Left cardiac atrium (tissue), 4 donors: ENCODE results near the gene OR2J2. TPM values are rescaled to one million over a fixed set of nuclear protein-coding genes. Genes with fewer than 3 reads are reported as not detected.
"Not testable (repeated sequence)": the region's sequence is repeated elsewhere in the genome, so short reads cannot be mapped to it uniquely, and the experiment has no call there.

Experiments used
- ATAC-seq, 2 donors: fragments of 200-7000 bp; cut with Tn5 transposase; one replicate each; pipeline ENCODE4 v1.9.1; 2020; ENCODE audit warnings: mild to moderate bottlenecking in 2 of 2, moderate library complexity in 2 of 2
- DNase-seq: peaks from one replicate; pipeline ENCODE4 v3.0.0-alpha.2; 2020
- intact Hi-C, 2 donors: fragments of 100-400 bp; cut with DNase I; formaldehyde crosslinking; loops; one replicate each; pipeline versions ENCODE4 v1.14.1 to v1.15.1; 2022 to 2023
- long read RNA-seq: library from polyadenylated mRNA; unstranded; transcript quantifications from one replicate; pipeline ENCODE4 v2.0.0, GENCODE V29; 2021
- total RNA-seq, 2 donors: library from RNA; stranded (reverse); fragmentation: NEBNext Ultra II Directional; extraction: Animal tissue kit (Norgen Biotek cat#: 25700); gene quantifications; one replicate each; pipeline ENCODE4 v1.2.1, GENCODE V29; 2021
- donor health status: DM: no; HTN: yes; CAD: no.
- donor health status: DM: no; HTN: yes; CAD: no; lungs with severe emphysema.
- donor health status: DM: yes; HTN: yes; CAD: no.
- donor health status: Dilated cardiomyopathy.

OR2J2 gene
- not detected for total RNA-seq
- long read RNA-seq: 0 reads

DNA sequence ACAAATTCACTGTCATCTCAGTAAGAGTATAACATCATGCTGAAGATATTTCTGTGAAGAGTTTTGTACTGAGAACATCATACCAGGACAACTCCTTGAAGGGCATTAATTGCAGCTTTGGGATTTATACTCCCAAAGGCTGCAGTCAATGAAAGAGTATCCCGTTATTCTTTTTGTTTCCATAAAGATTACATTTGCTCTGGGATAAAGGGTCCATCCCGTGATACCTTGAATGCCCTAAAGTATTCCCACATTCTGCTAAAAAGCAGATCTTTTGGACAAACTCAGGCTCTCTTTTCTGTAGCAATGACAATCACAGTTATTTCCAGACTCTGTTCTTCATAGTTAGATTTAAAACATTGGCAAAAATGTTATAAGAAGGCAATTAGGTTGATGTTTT, at the start of gene OR2J2:
Gene OR2J2, plus strand, starts transcription at position 301 of the 400 bp plus-strand sequence. CDS start 2,729 bp downstream, outside the sequence.
- intact Hi-C loops, ATAC-seq, DNase-seq: not testable (repeated sequence)

DNA sequence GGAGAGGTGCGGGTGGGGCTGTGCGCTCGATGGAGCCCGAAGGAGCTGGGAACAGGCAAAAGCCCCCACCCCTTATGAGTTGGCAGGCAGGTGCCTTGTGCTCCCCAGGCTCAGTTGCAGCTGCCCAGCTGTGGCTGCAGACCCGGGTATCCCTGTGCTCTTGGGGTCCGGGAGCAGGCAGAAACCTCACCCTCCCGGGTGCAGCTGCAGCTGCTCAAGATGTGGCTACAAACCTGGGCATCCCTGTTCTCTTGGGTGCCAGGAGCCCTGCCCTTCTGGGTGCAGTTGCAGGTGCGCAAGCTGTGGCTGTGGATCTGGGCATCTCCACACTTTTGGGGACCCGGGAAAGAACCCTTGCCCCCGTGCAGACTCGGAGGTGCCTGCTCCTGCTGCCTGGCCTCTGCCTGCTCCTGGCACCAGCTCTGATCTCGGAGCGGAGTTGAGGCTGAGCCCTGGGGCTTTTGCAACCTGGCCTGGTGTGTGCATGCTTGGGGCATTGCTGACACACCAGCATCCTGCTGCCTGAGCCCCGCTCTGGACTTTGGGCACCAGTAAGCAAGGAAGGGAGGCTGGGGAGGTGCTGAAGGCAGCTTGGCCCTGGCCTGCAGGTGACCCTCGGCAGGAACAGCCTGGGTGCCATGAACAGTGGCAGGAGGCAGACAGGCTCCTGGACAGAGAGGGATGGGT, 41.2 kb upstream of the OR2J2 start:
- no peak for ATAC-seq
- intact Hi-C loops: no loop called here
- no peak for DNase-seq

DNA sequence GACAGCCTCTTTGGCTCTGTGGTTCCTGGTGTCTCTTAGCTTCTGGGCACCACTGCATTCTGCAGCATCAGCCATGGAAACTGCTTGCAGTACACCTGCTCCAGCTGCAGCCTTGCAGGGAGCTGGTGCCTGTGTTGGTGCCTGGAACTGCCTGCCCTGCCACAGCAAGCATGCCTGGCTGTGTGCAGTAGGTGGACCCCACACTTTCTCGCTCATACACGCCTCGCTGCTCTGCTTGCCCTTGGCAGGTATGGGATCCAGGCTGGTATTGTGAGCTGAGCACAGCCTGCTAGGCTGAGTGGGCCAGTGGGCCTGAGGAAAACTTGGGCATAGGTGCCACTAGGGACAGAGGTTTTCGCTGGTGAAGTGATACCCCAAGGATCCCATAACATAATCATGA, 40.1 kb upstream of the OR2J2 start:
- DNase-seq: no peak
- intact Hi-C loops: no loop called here
- ATAC-seq: no peak

DNA sequence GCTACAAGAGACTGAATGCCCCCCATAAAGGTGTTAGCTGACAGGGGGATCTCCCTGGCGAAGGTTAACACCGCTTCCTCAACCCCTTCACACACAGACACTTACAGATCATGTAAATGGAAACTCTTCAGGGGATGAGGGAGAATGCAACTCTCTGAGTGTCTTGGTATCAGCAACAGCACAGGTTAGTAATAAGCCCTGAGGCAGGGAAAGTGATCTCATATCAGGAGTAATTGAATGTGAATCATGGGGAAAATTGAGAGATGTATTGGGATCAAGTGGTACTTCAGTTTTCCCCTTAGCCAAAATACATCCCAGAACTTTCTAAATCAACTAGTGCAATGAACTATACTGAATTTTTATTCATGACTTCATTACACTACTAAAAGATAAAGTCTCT, 39.0 kb upstream of the OR2J2 start:
- ATAC-seq (no peak), DNase-seq (no peak)
- intact Hi-C loops: no loop called here

DNA sequence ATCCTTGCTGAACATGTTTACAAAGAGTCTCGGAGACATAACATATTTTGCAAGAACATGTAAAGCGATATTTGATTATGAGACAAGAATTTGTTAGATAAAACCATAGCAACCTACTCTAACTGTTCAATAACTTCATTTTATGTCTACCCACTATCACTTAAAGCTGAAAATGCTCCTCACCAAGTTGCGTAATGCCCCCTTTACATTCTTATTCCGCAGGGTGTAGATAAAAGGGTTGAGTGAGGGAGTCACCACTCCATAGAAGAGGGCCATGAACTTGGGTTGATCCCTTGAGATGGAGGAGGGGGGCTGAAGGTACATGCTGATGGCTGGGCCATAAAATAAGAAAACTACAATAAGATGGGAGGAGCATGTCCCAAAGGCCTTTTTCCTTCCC, 33.0 kb upstream of the OR2J2 start:
- intact Hi-C loops: no loop called here
- ATAC-seq: no peak
- DNase-seq: no peak

DNA sequence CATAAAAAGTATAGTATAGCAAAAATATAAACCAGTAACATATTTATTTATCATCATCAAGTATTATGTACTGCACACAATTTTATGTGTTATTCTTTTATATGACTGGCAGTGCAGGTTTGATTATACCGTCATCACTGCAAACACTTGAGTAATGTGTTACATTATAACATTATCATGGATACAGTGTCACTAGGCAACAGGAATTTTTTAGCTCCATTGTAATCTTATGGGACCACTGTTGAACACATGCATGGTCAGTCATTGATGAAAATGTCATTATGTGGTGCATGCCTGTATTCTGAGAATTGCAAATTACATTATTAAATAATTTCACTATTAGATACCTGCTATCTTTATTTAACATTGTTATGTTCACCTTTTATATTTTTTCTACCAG, 29.1 kb upstream of the OR2J2 start:
- DNase-seq: no peak
- intact Hi-C loops: no loop called here
- ATAC-seq: no peak

DNA sequence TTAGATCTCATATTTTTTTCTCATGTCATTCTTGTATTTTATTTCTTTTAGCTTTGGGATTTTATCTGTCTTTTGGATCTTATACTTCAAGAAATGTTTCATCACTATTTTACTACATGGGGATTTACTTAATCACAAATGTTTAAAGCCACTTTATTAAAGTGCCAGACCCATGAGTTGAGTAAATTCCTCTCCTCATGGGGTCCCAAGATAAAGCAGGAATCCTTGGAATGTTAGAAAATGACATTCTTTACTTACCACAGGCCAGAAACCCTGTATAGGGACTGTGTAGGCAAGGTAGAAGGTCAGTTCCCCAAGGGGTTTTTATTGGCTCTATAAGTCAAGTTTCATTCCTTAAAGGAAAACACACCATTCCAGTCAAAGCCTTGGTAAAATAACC, 28.4 kb upstream of the OR2J2 start:
- DNase-seq (no peak), ATAC-seq (no peak)
- intact Hi-C loops: no loop called here

DNA sequence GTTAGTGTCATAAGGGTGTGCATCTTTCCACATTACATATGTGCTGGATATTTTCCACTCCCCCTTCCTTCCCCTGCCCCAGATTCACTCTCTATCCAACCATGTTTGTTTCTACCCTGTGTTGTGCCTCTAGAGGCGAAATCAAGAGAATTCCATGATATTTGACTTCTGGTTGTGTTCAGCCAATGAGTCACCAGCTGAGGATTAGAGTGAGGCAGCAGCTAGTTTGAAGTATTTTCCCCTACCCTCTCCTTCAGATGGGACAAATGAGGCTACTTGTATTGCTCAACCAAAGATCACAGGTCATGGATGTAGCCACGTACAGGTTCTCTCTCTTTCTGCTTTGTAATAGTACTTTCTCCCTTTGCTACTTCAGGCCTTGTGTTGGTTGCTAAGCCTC, 24.5 kb upstream of the OR2J2 start:
- ATAC-seq (no peak), DNase-seq (no peak)
- intact Hi-C loops: no loop called here

DNA sequence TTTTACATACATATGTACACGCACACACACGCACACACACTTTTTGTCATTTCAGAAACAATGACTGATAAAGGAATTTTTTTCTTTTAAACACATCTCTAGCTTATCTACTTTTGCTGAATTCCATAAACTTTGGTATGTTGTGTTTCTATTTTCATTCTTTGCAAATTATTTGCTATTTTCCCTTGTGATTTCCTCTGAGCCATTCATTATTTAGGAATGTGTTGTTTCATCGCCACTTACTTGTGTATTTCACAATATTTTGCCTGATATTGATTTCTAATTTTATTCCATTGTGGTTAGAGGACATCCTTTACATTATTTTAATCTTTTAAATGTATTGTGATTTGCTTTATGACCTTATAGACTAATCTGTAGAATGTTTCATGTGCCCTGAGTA, 23.6 kb upstream of the OR2J2 start:
- intact Hi-C loops: no loop called here
- no peak for ATAC-seq
- no peak for DNase-seq

DNA sequence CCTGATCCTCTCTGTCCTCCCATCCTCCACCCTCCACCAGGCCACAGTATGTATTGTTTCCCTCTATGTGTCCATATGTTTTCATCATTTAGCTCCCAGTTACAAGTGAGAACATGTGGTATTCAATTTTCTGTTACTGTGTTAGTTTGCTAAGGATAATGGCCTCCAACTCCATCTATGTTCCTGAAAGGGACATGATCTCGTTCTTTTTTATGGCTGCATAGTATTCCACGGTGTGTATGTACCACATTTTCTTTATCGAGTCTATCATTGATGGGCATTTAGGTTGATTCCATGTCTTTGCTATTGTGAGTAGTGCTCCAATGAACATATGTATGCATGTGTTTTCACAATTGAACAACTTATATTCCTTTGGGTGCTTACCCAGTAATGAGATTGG, 21.3 kb upstream of the OR2J2 start:
- DNase-seq, ATAC-seq, intact Hi-C loops: not testable (repeated sequence)

DNA sequence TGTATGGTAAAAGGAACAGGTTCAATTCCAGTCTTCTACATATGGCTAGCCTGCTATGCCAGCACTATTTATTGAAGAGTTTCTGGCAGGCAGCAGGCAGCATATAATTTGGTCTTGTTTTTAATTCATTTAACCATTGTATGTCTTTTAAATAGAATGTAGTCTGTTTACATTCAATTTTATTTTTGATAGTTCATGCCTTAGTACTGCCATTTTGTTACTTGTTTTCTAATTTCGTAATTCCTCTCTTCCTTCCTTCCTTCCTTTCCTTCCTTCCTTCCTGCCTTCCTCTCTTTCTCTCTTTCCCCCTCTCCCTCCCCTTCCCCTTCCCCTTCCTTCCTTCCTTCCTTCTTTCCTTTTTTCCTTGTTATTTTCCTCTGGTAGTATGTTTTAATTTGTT, 17.6 kb upstream of the OR2J2 start:
- intact Hi-C loops: no loop called here
- ATAC-seq: no peak
- no peak for DNase-seq

DNA sequence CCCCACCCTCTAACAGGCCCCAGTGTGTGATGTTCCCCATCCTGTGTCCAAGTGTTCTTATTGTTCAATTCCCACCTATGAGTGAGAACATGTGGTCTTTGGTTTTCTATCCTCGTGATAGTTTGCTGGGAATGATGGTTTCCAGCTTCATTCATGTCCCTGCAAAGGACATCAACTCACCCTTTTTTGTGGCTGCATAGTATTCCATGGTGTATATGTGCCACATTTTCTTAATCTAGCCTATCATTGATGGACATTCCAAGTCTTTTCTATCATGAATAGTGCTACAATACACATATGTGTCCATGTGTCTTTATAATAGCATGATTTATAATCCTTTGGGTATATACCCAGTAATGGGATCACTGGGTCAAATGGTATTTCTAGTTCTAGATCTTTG, 15.5 kb upstream of the OR2J2 start:
- ATAC-seq, intact Hi-C loops, DNase-seq: not testable (repeated sequence)

DNA sequence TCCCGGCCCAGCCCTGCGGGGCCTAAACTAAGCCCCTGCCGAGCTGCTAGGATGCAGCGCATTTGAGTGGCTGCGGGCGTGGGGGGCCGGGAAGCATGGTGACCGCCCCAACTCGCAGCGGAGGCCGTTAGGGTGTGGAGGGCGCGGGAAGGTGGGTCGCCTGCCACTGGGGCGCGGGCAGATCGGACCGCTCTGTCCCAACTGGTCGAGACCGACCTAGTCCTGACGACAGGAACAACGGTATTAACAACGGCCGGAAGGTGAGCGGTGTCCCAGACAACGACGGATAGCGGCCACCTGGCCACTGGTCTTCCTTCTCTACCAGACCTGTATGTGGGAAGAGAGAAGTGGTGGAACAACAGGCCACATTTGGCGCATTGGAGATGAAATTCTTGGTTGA, 10.8 kb upstream of the OR2J2 start:
- ATAC-seq, intact Hi-C loops, DNase-seq: not testable (repeated sequence)

DNA sequence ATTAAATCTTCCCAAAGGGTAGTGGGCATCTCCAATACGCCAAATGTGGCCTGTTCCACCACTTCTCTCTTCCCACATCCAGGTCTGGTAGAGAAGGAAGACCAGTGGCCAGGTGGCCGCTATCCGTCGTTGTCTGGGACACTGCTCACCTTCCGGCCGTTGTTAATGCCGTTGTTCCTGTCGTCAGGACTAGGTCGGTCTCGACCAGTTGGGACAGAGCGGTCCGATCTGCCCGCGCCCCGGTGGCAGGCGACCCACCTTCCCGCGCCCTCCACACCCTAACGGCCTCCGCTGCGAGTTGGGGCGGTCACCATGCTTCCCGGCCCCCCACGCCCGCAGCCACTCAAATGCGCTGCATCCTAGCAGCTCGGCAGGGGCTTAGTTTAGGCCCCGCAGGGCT, 5.1 kb upstream of the OR2J2 start:
- intact Hi-C loops, ATAC-seq: not testable (repeated sequence)

DNA sequence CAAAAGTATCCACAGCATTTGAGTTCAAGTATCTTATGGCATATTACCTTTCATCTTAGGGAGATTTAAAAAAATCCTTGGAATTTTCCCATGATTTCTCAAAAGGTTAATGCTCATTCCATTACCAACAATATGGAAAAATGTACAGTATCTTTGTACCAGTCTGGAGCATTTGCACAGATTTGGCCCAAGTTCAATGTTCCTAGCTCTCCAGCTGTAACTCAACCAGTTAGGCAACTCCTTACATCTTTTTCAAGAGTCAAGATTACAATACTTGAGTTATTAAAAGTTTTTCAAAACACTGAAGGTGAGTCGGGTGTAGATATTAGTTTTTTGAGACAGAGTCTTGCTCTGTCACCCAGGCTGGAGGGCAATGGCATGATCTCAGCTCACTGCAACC, 1.0 kb downstream of the OR2J2 start:
- intact Hi-C loops: no loop called here
- ATAC-seq (no peak), DNase-seq (no peak)

More for the DNA sequence above, 5.1 kb upstream of the OR2J2 start:
- DNase-seq: not testable (repeated sequence)

DNA sequence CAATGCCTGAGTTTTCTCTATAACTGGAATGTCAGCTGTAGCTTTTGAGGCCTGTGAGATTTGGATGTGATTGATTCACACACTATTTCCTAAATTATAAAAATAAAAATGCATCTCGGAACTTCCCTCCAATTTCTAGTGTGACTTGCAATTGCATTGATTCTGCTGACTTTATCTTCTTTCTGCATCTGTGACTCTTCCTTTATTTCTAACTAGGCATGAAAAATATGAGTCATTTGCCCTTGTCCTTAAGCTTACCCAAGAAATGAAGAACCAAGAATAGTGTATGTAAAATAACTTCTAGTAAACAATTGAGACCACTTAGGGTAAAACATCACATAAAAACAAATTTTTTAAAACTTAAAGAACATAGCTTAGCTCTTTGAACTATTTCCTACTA, 12.9 kb downstream of the OR2J2 start:
- intact Hi-C loops: no loop called here
- DNase-seq (no peak), ATAC-seq (no peak)

DNA sequence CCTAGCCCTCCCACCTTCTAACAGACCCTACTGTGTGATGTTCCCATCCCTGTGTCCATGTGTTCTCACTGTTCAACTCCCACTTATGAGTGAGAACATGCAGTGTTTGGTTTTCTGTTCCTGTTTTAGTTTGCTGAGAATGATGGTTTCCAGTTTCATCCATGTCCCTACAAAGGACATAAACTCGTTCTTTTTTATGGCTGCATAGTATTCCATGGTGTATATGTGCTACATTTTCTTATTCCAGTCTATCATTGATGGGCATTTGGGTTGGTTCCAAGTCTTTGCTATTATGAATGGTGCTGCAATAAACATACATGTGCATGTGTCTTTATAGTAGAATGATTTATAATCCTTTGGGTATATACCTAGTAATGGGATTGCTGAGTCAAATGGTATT, 18.0 kb downstream of the OR2J2 start:
- intact Hi-C loops, DNase-seq, ATAC-seq: not testable (repeated sequence)

DNA sequence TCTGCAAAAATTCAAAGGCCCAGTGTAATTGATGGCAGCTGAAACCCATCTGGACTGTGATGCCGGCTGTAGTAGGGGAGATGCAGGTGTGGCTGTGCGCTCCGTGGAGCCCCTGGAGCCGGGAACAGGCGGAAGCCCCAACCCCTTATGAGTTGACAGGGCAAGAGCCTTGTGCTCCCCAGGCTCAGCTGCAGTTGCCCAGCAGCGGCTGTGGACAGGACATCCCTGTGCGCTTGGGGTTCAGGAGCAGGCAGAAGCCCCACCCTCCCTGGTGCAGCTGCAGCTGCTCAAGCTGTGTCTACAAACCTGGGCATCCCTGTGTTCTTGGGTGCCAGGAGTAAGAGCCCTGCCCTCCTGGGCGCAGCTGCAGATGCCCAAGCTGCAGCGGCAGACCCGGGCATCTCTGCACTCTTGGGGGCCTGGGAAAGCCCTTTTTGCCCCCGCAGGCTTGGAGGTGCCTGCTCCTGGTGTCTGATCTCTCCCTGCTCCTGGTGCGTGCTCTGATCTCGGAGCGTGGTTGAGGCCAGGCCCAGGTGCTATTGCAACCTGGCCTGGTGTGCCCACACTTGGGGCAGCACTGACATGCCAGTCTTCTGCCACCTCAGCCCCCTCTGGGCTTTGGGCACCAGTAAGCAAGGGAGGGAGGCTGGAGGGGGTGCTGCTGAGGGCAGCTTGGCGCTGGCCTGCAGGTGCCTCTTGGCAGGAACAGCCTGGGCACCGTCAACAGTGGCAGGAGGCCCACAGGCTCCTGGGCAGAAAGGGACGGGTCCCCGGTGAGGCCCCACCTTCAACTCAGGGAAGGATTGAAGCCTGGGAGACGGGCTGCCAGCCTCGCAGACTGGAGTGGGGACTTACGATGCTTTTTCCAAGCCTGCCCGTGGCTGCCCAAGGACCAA, 30.3 kb downstream of the OR2J2 start:
- intact Hi-C loops: no loop called here
- ATAC-seq (no peak), DNase-seq (no peak)

DNA sequence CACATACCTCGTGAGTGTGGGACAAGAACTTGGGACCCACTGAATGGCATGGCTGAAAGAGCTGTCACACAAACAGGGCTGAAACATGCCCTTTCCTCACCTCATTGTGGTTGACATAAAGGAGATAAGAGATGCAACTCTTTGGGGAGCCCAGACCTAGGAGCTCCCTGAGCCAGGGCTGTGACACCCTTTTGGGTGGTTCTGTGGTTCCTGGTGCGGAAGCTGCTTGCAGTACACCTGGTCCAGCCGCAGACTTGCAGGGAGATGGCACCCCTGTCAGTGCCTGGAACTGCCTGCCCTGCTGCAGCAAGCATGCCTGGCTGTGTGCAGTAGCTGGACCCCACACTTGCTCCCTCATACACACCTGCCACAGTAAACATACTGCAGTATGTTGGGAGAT, 31.3 kb downstream of the OR2J2 start:
- intact Hi-C loops: no loop called here

DNA sequence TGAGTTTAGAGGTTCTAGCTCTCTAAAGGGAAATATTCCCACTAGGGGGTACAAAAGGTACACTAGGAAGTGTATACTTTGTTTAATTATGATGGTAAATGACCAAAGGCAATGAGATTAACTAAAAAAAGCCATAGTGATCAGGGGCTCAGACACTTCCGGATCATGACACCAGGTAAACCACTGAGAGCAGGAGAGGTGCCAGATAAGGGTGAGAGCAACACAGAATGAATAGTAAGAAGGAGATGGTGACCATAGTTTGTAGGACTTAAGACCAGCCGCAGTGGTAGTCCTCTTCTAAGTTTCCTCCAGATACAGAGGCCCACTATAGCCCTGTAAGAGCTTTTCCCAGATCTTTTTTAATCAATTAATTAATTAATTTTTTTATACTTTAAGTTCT, 40.8 kb downstream of the OR2J2 start:
- intact Hi-C loops: no loop called here
- ATAC-seq (no peak), DNase-seq (no peak)

More for the DNA sequence above, 31.3 kb downstream of the OR2J2 start:
- DNase-seq: no peak
- no peak for ATAC-seq

DNA sequence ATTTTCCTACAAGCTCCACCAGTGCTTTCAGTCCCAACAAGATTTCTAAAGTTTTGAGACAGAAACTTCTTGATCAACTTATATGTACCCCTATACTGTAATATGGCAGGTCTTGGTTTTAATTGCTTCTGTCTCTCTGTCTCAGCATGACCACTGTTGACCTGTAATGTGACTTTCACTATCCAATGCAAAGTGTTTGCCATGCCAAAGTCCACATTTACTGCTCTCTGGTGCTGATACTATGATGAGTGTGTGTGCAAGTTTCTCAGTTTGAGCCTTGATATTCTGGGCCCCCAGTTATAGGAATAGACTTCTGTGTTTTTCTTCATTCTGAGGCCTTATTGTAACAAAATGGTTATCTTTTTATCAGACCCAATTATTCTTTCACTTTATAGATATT, 45.8 kb downstream of the OR2J2 start:
- no peak for DNase-seq
- no peak for ATAC-seq
- intact Hi-C loops: no loop called here
